DMS53 treated with DMSO at 0.1 percent for 48 hours (cell line): ENCODE measurements around the gene RRP15.
"Not testable (repeated sequence)": the region's sequence is repeated elsewhere in the genome, so short reads cannot be mapped to it uniquely, and the experiment has no call there.

Experiments used
- DNase-seq: peaks from one replicate; lab custom pipeline; 2025; ENCODE audit not compliant: unreplicated experiment; lab: John Stamatoyannopoulos, UW

Gene RRP15

DNA sequence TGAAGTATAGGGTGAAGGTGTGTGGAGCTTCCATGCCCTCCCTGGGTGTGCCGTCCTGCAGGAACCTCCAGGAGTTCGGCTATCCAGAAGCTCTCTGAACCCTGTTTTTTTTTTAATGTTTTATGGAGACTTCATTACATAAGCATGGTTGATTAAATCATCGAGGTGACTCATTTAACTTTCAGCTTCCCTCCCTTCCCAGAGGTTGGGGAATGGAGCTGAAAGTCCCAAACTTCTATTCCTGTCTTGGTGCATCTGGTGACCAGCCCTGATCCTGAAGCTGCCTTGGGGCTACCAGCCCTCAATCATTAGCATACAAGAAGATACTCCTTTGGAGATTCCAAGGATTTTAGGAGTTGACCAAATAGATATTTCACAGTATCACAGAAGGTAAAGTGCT, 9.5 kb downstream of the RRP15 start:
- no peak for DNase-seq

- no peak for DNase-seq
These were observed 11.1 kb downstream of the RRP15 start for GRCh38 chr1:218296162-218296561.

- DNase-seq = no peak
These were observed 12.4 kb downstream of the RRP15 start for GRCh38 chr1:218297461-218297860.

- DNase-seq = no peak
These were observed 12.8 kb downstream of the RRP15 start for GRCh38 chr1:218297867-218298266.

GRCh38 chr1:218298398-218298797, 13.3 kb downstream of the RRP15 start:
- no peak for DNase-seq

- no peak for DNase-seq
These were observed 14.3 kb downstream of the RRP15 start for GRCh38 chr1:218299416-218299815.

GRCh38 chr1:218301217-218301616, 16.1 kb downstream of the RRP15 start:
- DNase-seq = no peak

GRCh38 chr1:218302155-218302554, 17.1 kb downstream of the RRP15 start:
- DNase-seq = no peak

DNA sequence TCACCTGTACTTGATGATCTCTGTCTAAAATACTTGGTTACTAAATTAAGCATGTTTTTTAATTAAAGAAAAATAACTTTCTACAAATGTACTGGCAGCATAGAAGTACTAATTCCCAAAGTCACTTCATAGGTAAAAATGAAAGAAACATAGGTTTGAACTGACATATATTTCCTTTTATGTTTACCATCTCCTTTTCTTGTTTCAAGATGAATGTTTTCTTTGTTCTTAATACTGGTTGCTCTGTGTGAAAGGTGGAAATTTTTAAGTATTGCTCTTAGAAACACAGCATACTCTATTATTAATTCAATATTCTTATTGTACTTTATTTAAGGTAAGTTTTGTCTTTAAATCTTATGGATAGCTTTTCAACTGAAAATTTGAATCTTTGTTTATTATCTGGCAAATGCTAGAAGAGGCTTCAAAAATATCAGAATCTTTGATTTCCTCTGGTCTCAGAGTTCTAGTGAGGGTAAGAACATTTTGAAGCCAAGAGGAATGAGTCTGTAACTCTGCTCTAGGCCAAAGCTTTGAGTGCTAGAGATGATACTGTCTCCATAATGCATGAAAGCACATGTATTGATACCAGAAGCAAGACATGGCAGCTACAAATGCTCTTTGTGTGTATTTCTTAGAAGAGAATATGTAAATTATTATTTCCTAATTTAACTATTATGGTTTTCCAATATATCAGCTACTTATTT, 18.2 kb downstream of the RRP15 start:
- DNase-seq = no peak

DNA sequence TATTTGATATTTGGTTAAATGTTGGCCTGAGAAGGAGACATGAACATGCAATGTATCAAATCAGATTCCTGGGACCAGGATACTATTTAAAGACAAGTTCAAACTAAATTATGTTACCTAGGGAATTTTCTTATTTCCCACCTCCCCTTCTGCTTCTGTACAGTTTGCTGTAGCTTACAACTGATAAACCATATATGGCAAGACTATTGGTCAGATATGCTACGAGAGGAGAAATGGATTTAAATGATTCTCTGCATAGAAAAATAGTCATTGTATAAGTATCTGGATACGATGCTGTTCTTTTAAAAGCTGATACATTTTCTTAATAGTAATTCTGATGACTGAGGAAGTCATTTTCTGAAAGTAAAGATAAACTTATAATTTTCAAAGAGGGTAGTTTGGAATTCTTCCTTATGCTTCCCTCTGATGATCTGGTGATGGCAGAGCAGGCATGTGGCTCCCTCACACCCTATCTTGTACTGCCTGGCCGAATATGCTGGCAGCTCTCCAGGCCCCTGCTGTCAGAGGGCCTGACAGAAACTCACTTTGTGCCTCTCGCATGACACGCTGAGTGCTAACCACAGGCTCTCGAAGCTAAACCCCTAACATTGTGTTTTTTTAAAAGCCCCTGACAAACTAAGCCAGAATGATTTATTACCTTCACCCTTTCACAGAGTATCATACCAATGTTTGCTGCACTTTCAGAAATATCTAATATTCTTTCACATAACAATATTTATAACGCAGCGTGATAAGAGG, 19.4 kb downstream of the RRP15 start:
- no peak for DNase-seq

GRCh38 chr1:218305472-218306064, 20.5 kb downstream of the RRP15 start:
- no peak for DNase-seq

DNA sequence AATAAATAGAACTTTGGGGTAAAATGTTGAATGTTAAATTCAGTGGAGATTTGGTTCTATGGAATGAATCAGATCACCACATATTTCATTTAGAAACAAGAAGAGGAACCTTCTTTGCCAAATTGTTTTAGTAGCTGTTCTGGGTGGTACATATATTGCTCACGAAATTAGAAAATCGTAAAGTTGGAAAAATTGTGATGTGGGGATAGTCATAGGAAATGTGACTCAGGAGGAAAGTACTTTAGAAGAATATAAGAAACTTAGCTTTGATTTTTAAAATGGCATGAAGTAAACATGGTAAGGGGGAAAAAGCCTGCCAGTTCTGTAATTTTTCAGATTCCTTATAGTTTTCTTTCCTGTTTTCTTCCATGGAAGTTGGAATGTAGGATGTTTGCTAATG, 27.4 kb downstream of the RRP15 start:
- DNase-seq = no peak

DNA sequence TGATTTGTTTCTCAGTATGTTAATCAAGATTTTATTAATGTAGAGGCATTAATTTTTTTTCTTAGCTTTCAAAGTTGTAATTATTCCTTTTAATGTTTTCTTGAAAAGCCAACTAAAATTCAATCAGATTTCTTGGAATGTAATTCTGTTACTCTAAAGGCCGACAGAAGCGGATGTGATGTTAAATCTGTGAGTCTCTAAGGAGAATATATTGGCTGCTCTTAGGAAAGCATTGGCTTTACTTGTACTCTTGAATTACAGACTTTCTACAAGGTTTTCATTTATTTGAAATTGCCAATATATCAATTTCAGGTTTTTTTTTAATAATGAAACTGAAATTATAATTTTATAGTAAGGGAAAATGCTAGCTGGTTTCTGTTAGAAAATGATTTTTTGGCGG, 29.2 kb downstream of the RRP15 start:
- no peak for DNase-seq

DNA sequence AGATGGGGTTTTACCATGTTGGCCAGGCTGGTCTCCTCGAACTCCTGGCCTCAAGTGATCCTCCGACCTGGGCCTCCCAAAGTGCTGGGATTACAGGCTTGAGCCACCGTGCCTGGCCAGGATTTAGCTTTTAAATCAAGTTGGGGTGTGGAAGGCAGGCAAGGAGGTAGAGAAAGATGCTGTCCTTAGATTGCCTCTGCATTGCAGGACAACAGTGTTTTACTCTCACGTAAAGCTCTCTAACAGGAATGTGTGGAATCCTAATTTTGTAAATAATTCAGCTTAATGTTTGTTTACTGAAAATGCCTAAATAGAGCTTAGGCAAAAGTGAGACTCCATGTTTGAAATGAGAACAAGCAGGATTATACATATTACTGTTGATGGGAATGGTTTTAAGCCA, 30.5 kb downstream of the RRP15 start:
- DNase-seq = no peak

DNA sequence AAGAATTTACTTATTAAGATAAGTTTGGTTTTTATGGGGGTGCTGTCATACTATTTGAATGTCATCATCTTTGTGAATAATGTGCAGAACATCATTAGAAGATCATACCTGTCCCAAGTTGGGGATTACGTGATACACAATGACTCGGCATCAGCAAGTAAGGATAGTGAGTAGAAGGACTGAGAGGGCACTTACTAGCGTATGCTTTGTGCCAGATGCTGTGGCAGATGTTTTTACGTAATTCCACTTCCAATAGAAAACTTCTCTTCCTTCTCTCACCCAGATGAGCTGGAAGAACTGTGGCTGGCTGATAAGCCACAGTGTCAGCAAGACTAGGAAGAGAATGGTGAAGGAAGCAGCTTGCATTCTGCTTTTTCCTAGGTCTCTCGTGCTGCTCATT, 32.0 kb downstream of the RRP15 start:
- DNase-seq = no peak

DNA sequence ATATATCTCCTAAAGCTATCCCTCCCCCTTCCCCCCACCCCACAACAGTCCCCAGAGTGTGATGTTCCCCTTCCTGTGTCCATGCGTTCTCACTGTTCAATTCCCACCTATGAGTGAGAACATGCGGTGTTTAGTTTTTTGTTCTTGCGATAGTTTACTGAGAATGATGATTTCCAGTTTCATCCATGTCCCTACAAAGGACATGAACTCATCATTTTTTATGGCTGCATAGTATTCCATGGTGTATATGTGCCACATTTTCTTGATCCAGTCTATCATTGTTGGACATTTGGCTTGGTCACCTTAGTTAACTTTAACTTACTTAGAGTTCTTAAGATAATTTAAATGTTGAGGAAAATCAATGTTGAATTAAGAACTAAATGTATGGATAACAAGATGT, 35.1 kb downstream of the RRP15 start:
- not testable (repeated sequence) for DNase-seq

- no peak for DNase-seq
These were observed 37.7 kb downstream of the RRP15 start for GRCh38 chr1:218322762-218323161.

DNA sequence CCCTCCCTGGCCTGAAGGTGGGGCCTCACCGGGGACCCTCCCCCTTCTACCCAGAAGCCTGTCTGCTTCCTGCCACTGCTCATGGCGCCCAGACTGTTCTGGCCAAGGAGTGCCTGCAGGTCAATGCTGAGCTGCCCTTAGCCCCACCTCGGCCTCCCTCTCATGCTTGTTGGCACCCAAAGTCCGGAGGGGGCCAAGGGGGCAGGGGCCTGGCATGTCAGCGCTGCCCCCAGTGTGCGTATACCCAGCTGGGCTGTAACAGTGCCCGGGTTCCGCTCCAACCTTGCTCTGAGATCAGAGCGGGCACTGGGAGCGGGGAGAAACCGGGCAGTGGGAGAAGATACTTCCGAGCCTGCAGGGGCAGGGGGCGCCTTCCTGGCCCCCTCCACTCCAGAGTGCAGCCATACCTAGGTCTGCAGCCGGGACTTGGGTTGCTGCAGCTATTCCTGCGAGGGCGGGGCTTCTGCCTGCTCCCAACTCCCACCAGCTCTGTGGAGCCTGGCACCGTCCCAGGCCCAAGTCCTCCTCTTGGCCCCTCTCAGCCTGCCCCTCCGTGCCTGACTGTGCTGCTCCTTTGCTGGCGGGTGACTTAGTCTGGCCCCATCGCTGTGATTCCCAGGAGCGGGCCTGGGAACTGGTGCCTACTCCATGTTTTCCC, 38.6 kb downstream of the RRP15 start:
- DNase-seq = no peak

DNA sequence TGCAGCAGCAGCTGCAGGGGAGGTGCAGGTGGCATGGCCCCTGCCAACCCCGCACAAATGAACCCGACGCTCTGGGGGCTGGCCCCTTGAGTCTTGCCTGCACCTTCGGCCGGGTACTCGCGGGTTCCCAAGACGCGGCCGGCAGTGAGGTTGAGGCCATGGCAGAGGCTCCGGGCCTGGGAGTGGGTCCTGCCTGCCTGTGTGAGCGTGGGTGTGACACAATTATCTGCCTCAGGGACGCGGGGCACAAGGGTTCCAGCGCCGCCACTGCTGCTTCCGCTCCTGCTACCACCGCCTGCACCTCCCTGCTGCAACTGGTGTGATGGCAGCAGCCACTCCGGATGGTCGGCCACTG, 39.1 kb downstream of the RRP15 start:
- DNase-seq = no peak

DNA sequence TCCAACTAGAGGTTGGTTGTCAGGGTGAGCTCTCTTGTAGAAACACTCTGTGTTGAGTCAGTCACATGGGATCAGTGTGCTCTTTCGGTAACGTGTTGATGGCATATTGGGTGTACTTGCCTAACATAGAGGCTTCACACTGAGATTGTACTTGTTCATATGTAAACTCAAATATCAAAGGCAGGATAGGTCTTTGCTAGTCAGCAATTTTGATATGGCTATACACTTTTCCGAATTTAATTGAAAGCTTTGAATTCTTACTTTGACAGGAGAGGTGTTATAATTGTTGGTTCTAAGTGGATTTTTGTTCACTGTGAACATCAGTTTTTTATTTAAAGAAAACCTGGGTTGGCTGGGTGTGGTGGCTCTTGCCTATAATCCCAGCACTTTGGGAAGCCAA, 43.7 kb downstream of the RRP15 start:
- DNase-seq = no peak

- DNase-seq = peak; percentile 62
These were observed 45.0 kb downstream of the RRP15 start for GRCh38 chr1:218330043-218330623.

GRCh38 chr1:218332416-218332815, 47.3 kb downstream of the RRP15 start:
- no peak for DNase-seq
